Left colon (tissue), 2 donors: ENCODE results near the gene ARHGAP33. TPM values are rescaled to one million over a fixed set of nuclear protein-coding genes. Genes with fewer than 3 reads are reported as not detected.
"Not testable (repeated sequence)": the region's sequence is repeated elsewhere in the genome, so short reads cannot be mapped to it uniquely, and the experiment has no call there.

Experiments used
- ATAC-seq: fragments of 200-7000 bp; cut with Tn5 transposase; one replicate; pipeline ENCODE4 v1.9.1; 2020; ENCODE audit warnings: mild to moderate bottlenecking, moderate library complexity
- DNase-seq, 2 donors: peaks; one replicate each; pipeline ENCODE4 v3.0.0-alpha.2; 2020
- intact Hi-C, 2 donors: fragments of 100-400 bp; cut with DNase I in 1 of 2; cut with micrococcal nuclease in 1 of 2; formaldehyde crosslinking; loops; one replicate each; pipeline versions ENCODE4 v1.11.2 to v1.14.0; 2022; cut with DNase I, micrococcal nuclease
- total RNA-seq, 2 donors: library from RNA; stranded (reverse); fragmentation: NEBNext Ultra II Directional; extraction: Animal tissue kit (Norgen Biotek cat#: 25700); gene quantifications; one replicate each; pipeline ENCODE4 v1.2.1, GENCODE V29; 2021
- donor health status: DM: no; HTN: no; CAD: no.
- donor health status: DM: yes; HTN: yes; CAD: no.

Gene ARHGAP33
- total RNA-seq, 2 donors from 2014 or later, result 9.7 to 10.1 TPM

GRCh38 chr19:35767288-35768081 lies 7.9 kb upstream of the ARHGAP33 start:
- ATAC-seq (peak; percentile 14), DNase-seq (no peak)
- intact Hi-C loops, result no loop called here

GRCh38 chr19:35768082-35768421 lies 7.3 kb upstream of the ARHGAP33 start:
- intact Hi-C loops, result no loop called here
- no peak for ATAC-seq

DNA sequence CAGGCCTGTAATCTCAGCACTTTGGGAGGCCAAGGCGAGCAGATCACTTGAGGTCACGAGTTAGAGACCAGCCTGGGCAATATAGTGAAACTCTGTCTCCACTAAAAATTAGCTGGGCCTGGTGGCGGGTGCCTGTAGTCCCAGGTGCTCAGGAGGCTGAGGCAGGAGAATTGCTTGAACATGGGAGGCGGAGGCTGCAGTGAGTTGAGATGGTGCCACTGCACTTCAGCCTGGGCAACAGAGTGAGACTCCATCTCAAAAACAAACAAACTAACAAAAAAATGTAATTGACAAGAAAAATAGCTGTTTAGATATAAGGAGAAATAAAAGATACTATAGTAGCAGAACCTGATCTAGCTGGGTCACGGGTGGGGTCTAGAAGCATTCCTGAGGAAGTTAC lies 3.0 kb upstream of the ARHGAP33 start:
- ATAC-seq, DNase-seq, intact Hi-C loops: not testable (repeated sequence)

More at GRCh38 chr19:35768082-35768421, 7.3 kb upstream of the ARHGAP33 start:
- DNase-seq, result no peak

DNA sequence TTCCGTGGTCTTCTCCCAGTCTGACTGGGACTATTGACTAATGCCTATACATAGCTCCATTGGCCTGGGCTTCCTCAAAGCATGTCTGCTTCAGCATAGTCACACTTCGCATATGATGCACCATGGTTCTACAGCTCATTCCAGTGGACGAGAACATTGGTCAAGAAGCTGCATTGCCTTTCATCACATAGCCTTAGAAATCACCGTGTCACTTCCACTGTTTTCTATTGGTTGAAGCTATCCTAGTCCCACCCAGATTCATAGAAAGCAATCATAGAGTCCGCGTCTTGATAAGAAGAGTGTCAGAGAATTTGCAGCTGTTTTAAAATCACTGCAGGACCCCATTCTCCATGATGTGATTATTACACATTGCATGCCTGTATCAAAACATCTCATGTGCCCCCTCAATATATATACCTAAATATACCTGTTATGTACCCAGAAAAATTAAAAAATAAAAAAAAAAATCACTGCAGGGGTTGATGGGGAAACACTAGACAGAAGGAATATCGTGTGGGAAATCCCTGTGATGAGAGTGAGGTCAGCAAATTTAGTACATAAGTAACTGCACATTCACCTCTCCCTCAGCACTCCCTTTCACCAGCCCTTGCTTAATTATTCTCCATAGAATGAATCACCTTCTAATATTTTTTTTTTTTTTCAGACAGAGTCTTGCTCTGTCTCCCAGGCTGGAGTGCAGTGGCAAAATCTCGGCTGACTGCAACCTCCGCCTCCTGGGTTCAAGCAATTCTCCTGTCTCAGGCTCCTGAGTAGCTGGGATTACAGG lies 2.2 kb upstream of the ARHGAP33 start:
- intact Hi-C loops, result no loop called here
- no peak for ATAC-seq
- no peak for DNase-seq

- ATAC-seq (peak; percentile 7), DNase-seq (no peak)
- intact Hi-C loops, result no loop called here
Observed at GRCh38 chr19:35774274-35775045, 904 bp upstream of the ARHGAP33 start.

- intact Hi-C loops, result no loop called here
- ATAC-seq (peak; percentile 26), DNase-seq (no peak)
Observed at GRCh38 chr19:35775046-35775297, 392 bp upstream of the ARHGAP33 start.

DNA sequence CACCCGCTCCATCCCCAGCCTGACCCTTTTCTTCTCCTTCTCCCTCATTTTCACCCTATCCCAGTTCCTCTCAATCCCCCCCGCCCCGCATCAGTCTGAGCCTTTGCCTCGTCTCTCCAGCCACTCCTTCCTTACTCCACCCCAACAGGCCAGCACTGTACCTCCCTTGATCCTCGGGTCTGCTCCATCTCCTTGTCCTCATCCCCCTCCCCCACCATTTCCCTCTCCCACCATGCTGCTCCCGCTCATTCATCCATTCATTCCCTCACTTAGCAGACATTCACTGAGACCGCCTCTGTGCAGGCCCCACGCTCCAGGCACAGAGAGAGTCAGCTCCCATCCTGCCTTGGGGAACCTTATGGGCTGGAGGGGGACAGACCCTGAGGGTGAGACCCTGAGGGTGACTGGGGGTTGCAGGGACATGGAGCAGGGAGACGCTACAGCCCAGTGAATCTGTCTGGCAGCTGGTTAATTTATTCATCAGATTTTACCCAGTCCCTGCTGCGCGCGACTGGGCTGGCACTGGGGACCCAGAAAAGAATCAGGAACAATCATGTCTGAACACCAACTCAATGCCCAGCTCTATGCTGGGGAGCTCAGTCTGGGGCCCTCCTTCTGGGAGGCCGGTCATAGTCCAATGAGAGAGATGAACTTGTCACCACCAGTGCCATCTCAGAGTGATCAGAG lies 881 bp downstream of the ARHGAP33 start:
- ATAC-seq (no peak), DNase-seq (no peak)
- intact Hi-C loops, result no loop called here

DNA sequence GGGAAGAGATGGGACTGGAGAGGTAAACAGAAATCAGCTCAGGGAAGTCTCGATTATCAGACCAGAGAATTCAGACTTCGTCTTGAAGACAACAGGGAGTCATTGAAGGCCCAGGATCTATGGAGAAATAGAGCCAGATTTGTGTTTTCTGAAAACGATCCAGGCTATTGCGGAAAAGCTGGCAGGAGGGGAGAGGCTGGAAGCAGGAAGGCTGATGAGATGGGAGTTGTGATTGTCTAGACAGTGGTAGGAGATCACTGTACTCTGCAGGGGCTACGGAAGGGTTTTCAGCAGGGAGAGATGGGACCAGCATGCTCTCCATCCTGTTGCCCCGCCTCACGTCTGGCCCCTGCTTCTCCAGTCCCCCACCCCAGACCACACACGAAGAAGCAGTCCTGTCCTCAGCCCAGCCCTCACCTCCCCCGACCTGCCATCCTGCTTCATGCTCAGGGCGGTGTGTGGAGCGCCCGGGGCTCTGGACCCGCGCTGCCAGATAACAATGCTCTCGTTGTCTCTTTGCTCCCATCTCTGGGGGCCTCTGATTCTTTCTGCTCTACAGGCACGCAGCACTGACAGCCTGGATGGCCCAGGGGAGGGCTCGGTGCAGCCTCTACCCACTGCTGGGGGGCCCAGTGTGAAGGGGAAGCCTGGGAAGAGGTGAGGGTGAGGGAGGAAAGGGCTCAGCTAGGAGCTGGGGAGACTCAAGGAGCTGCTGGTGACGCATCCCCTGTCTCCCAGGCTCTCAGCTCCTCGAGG lies 1.9 kb downstream of the ARHGAP33 start:
- ATAC-seq (no peak), DNase-seq (no peak)
- intact Hi-C loops, result no loop called here

GRCh38 chr19:35777961-35778360 lies 2.6 kb downstream of the ARHGAP33 start:
- ATAC-seq (no peak), DNase-seq (no peak)
- intact Hi-C loops, result no loop called here

DNA sequence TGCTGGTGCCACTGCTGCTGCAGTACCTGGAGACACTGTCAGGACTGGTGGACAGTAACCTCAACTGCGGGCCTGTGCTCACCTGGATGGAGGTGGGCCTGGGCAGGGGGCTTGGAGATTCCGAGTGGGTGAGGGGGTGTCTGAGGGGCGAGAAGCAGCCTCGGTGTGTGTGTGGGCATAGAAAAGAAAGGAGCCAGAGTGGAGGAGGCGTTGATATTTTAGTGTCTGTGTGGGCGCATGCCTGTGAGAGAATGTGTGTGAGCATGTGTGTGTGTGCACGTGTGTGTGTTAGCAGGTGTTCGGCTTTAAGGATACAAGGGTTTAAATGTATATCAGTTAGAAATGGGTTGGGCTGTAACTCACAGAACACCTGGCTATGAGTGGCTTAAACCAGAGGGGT lies 3.7 kb downstream of the ARHGAP33 start:
- DNase-seq (no peak), ATAC-seq (no peak)
- intact Hi-C loops, result no loop called here

DNA sequence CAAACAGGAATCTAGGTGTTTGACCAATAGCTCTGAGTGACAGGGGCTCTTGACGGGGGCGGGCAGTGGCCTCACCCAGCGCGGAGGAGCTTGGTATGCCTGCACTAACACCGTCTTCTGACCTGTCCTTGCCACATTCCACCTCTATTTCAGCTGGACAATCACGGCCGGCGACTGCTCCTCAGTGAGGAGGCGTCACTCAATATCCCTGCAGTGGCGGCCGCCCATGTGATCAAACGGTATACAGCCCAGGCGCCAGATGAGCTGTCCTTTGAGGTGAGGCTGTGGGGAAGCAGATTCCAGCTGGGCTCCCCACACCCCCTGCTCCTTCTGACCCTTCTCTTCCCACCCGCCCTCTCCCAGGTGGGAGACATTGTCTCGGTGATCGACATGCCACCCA lies 4.7 kb downstream of the ARHGAP33 start:
- ATAC-seq (no peak), DNase-seq (no peak)
- intact Hi-C loops, result no loop called here

DNA sequence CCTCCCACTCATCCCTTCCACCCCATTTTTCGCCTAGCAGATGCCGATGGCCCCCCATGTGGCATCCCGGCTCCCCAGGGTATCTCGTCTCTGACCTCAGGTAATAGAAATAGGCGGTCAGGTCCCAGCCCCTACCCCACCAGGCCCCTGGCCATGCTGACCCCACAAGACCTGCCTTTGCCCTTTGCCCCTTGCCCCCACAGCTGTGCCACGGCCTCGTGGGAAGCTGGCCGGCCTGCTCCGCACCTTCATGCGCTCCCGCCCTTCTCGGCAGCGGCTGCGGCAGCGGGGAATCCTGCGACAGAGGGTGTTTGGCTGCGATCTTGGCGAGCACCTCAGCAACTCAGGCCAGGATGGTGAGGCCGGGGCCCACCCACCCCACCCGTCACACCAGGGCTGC lies 5.4 kb downstream of the ARHGAP33 start:
- DNase-seq (no peak), ATAC-seq (no peak)
- intact Hi-C loops, result no loop called here

DNA sequence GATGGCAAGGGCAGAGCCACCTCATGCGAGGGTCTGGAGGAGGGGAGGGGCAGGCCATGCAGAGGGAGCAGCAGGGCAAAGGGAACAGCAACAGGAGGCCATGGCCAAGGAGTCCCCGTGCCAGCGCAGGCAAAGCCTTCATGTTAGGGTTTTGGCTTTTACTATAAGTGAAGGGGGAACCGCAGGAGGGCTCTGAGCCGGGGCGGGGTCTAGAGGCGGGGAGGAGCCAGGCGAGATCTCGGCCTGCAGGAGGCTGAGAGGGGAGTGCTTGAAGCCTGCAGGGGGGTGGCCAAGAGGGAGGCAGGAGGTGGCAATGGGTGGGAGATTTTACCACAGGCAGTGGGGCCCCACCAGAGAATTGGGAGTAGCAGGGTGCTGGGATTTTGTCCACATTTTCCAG lies 6.3 kb downstream of the ARHGAP33 start:
- intact Hi-C loops, result no loop called here
- DNase-seq (no peak), ATAC-seq (no peak)

GRCh38 chr19:35782589-35782988 lies 7.2 kb downstream of the ARHGAP33 start:
- intact Hi-C loops, result no loop called here
- no peak for DNase-seq
- ATAC-seq, result no peak

GRCh38 chr19:35783469-35784434 lies 8.4 kb downstream of the ARHGAP33 start:
- ATAC-seq (no peak), DNase-seq (no peak)

DNA sequence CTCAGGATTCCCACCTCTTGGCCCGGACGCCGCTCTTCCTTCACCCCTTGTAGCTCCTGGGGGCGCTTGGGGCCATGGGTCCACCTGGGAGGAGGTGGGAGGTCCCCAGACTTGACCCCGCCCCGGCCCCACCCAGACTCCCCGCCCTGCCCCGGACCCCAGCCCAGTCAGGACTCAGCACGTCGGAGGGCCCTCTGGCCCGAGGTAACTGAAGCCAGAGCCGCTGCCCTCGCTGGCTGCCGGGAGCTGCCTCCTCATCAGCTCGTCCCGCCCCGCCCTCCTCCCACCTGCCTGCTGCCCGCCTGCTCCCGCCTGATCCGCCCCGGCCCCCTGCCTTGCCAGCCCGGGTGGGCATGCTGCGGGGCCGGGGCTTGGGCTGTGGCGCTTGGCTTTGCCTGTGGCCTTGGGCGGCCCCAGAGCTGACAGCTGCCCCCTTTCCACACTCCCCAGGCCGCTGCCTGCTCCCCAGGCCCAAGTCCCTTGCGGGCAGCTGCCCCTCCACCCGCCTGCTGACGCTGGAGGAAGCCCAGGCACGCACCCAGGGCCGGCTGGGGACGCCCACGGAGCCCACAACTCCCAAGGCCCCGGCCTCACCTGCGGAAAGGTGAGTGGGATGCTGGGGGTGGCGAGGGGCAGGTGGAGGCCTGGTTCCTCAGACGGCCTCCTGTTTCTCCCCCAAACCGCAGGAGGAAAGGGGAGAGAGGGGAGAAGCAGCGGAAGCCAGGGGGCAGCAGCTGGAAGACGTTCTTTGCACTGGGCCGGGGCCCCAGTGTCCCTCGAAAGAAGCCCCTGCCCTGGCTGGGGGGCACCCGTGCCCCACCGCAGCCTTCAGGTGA lies 9.4 kb downstream of the ARHGAP33 start:
- DNase-seq (no peak), ATAC-seq (no peak)
- intact Hi-C loops, result no loop called here

More at GRCh38 chr19:35783469-35784434, 8.4 kb downstream of the ARHGAP33 start:
- intact Hi-C loops, result no loop called here

DNA sequence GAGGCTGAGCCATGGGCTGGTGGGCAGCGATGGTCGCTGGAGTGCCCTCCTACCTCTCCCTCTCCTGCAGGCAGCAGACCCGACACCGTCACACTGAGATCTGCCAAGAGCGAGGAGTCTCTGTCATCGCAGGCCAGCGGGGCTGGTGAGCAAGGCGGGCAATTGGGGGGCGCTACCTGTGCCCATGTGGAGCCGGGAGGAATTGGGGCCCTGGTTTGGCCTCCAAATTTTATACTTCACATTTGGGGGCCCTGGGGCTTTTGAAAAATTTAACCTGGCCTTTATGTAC lies 9.9 kb downstream of the ARHGAP33 start:
- intact Hi-C loops, result no loop called here
- ATAC-seq, result no peak

More for the DNA sequence above, 9.9 kb downstream of the ARHGAP33 start:
- DNase-seq, result no peak
